GM19395 (cell line): ENCODE measurements around the gene ATMIN.
A peak's percentile ranks its signal among the peaks of the same experiment; 100 is the strongest.

Source experiments
- ATAC-seq: cut with Tn5 transposase; IDR thresholded peaks from one replicate; pipeline ENCODE4 v1.9.1; 2021; ENCODE audit warnings: mild to moderate bottlenecking, moderate library complexity; ENCODE audit not compliant: unreplicated experiment

The ATMIN gene

DNA sequence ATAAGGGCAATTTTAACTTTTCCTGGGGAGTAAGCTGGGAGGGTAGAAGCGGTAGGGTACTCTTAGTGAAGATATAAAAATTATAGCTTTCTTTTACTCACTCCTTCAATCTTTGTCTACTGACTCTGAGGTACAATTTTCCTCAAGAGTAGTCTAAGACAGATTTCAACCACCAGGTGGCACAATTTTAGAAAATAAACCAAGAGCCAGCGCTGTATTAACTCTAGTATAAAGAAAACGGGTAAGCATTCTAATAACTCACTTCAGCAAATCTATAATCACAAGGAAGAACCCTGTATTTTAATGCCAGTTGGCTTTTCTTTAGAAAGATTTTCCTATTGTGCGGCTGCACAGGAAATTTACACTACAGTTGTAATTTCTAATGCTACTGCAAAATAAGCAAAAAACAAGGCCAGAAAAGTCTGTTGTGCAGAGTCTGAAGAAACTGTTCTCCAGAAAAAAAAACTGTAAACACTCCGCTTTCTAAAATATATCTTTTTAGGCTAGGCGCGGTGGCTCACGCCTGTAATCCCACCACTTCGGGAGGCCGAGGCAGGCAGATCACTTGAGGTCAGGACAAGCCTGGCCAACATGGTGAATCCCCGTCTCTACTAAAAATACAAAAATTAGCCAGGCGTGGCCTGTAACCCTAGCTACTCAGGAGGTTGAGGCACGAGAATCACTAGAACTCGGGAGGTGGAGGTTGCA is 30.8 kb upstream of the ATMIN start:
- no peak for ATAC-seq

- ATAC-seq: no peak
These were observed 30.0 kb upstream of the ATMIN start for GRCh38 chr16:81005610-81006161.

- ATAC-seq: peak; percentile 26
These were observed 29.3 kb upstream of the ATMIN start for GRCh38 chr16:81006211-81006812.

GRCh38 chr16:81006813-81007695 is 28.6 kb upstream of the ATMIN start, which contains the start of the genes CENPN and CMC2:
TSS of gene CENPN (plus strand) at chr16:81007214. CDS start at chr16:81011940, 4,726 bp downstream.
TSS of gene CMC2 (minus strand) at chr16:81006885. CDS start at chr16:80997394, 9,491 bp downstream.
- ATAC-seq: peak; percentile 90

DNA sequence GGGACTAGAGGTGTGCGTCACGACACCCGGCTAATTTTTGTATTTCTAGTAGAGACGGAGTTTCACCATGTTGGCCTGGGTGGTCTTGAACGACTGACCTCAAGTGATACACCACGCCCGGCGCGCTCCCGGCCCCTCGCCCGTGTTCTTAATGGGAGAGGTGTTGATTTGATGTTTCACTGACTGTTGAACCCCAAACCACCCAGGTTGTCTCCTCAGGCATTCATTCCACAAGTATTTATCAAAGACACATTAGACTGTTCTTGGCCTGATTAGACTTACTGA is 27.2 kb upstream of the ATMIN start:
- ATAC-seq: no peak

DNA sequence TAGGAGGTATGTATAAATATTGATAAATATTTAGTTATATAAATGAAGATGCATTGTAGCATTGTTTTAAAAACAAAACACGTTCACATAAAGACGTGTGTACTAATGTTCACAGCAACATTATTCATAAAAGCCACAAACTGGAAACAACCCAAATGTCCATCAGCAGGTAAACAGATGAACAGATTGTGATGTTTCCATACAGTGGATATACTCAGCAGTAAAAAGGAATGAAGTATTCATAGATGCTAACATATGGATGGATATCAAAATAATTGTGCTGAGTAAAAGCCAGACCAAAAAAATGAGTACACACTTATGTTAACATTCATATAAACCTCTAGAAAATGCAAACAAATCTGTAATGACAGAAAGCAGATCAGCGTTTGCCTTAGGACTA is 22.7 kb upstream of the ATMIN start:
- no peak for ATAC-seq

DNA sequence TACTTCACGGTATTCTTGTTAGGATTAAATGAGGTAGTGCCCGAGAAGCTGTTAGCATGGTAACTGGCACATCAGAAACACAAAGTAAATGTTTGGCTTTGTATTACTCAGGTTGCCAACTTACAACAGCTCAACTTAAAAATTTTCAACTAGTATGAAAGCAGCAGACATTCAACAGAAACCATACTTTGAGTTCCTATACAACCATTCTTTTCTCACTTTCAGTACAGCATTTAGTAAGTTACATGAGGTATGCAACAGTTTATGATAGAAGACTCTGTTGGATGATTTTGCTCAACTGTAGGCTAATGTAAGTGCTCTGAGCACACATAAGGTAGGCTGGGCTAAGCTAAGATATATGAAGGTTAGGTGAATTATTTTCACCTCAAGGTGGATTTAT is 21.0 kb upstream of the ATMIN start:
- ATAC-seq: no peak

DNA sequence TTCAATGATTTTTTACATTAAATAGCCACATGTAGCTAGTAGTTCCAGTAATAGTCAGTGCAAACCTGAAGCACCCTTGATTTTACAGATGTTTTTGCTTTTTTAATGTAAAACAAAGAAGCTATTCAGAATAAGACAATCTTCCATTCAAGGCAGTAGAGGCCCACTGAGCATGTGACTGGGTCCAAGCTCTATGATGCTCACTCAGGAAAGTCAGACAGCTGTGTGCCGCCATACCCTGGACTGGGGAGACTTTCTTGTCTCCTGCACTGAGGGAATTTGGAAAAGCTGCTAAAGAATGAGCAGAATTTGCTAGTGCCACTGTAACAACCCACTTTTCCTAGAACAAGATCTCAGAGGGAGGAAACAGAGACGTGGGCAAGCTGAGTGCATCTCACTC is 17.1 kb upstream of the ATMIN start:
- no peak for ATAC-seq

DNA sequence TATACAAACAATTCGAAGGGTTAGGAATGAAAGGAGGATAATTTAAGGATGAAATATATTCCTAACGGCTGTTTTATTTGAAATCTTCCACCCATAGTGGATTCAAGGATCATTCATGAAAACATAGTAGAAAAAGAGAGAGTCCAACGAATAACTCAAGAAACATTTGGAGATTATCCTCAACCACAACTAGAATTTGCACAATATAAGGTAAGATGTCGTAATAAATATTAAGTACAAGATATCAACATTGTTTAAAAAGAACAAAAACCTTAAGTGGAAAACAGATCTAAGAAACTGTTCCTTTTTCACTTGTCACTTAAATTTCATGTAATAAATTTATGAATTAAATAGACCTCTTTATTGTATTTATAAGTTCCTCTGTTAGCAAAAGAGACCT is 9.2 kb upstream of the ATMIN start:
- ATAC-seq: no peak

- ATAC-seq: no peak
These were observed 5.6 kb upstream of the ATMIN start for GRCh38 chr16:81029930-81030604.

DNA sequence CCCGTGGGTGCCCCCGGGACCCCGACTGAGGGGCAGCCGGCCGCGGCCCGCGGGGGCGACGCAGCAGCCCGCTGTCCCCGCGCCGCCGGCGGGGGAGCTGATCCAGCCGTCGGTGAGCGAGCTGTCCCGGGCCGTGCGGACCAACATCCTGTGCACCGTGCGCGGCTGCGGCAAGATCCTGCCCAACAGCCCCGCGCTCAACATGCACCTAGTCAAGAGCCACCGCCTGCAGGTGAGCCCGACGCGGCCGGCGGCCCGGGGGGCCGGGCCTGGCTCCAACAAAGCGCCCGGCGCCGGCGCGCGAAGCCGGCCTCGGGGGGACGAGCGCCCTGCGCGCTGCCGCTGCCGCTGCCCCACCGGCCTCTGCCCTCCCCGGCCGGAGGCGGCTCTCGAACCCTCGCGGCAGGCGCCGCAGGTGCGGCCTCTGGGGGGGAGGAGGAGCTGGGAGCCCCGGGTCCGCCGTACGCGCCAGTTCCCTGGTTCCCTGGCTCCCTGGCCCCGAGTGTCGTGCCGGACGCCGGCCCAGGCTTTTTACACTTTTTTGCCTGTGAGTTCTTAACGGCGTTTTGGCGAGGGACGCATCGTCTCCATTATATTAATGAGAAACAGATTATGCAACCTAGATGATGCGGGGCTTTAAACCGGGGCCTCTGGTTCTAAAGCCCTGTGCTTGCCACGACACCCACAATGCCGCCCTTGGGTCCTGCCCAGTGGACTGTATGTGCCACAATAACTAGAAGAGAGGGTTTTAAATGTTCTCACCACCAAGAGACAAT is 521 bp downstream of the ATMIN start:
- ATAC-seq: peak; percentile 57

GRCh38 chr16:81036751-81037350 is 1.2 kb downstream of the ATMIN start:
- ATAC-seq: peak; percentile 5

GRCh38 chr16:81040131-81040530 is 4.5 kb downstream of the ATMIN start:
- no peak for ATAC-seq

- no peak for ATAC-seq
These were observed 5.2 kb downstream of the ATMIN start for GRCh38 chr16:81040842-81041241.

GRCh38 chr16:81041696-81042095 is 6.1 kb downstream of the ATMIN start:
- no peak for ATAC-seq

DNA sequence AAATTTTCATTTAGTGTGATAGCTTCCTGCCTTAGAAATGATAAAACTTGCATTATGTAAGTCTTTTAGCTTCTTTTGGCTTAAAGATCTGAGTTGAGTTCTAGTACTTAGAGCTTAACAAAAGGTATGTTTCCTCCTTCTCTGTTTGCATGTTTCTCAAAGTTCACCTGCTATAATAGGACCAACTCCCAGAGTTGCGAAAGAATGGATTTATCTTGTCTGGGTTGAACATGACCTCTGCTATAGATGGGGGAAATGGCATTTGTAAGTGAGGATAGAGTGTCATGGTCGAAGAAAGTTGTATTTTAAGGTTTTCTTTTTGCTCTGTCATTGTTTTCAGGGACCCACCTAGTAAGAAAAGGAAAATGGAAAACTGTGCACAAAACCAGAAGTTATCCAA is 7.2 kb downstream of the ATMIN start:
- ATAC-seq: no peak

DNA sequence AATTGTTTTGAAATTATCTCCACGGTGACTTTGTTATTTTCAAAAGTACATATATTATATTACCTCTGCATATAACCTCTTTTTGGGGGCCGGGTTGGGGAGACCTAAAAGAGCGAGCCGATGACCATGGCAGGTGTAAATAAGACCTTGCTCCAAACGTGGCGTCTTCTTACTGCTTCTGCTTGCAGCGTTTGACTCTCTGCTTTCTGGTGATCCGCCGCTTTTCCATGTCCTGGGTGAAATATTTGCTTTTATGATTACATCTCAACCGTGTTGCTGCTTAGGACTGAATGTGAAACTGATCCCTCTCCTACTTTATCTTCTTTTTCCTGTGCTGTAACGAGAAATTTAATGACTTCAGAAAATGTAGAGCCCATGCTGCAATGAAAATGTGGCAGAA is 18.1 kb downstream of the ATMIN start:
- ATAC-seq: no peak

- ATAC-seq: no peak
These were observed 25.1 kb downstream of the ATMIN start for GRCh38 chr16:81060576-81061306.

DNA sequence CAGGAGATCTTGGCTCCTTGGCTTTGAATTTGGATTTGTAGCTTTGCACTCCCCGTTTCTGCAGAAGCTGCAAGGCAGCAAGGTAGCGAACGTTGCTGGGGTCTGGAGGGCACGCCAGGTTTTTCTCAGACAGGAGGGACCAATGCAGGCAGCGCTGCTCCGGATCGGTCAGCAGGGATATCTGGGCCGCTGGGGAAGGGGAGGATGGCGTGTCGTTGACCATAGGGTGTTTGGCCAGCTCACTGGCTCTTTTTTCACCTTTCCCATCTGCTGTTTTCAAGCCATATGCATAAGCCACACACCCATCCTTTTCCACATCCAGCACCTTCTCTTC is 25.6 kb downstream of the ATMIN start:
- no peak for ATAC-seq
